Nephron (organoid): ENCODE results near the gene KIF11.
"Not testable (repeated sequence)": the region's sequence is repeated elsewhere in the genome, so short reads cannot be mapped to it uniquely, and the experiment has no call there.

Source experiments
- H3K27ac Mint-ChIP-seq, 3 experiments: 2 replicates each; pipeline ENCODE4 v1.8.0; 2020; ENCODE audit warnings: mixed read lengths in 3 of 3, mild to moderate bottlenecking in 2 of 3, moderate library complexity in 1 of 3
- H3K27me3 Mint-ChIP-seq: 2 replicates; pipeline ENCODE4 v1.8.0; 2021; ENCODE audit warnings: low read depth, mild to moderate bottlenecking, moderate library complexity, mixed read lengths
- H3K36me3 Mint-ChIP-seq: 2 replicates; pipeline ENCODE4 v1.8.0; 2020; ENCODE audit warnings: low read depth, mixed read lengths
- H3K4me1 Mint-ChIP-seq: 2 replicates; pipeline ENCODE4 v1.8.0; 2020; ENCODE audit warnings: mixed read lengths
- H3K4me3 Mint-ChIP-seq, 3 experiments: 2 replicates each; pipeline ENCODE4 v1.8.0; 2020; ENCODE audit warnings: mild to moderate bottlenecking in 3 of 3, mixed read lengths in 3 of 3, moderate library complexity in 2 of 3
- H3K9me3 Mint-ChIP-seq: 2 replicates; pipeline ENCODE4 v1.8.0; 2020; ENCODE audit warnings: mixed read lengths
- TF ChIP-seq, protein P1 (sequence below), 3 experiments: fragments of 200-600 bp; sonication (generic); IDR thresholded peaks; one replicate each; pipeline ENCODE4 v1.5.0; 2021; ENCODE audit warnings: antibody characterized with exemption in 3 of 3; ENCODE audit not compliant: unreplicated experiment in 3 of 3

KIF11 gene

GRCh38 chr10:92553959-92554358 lies 39.0 kb upstream of the KIF11 start:
- Mint-ChIP-seq H3K36me3 (peaks cover 74% of the 10 kb centered on the region), H3K9me3 (peaks cover 30% of the 10 kb centered on the region), H3K27me3 (no peaks in the 10 kb centered on the region), H3K4me1 (no peaks in the 10 kb centered on the region), H3K27ac (no peak overlapping the region), H3K4me3 (no peak overlapping the region)
- TF ChIP-seq, protein P1, sequence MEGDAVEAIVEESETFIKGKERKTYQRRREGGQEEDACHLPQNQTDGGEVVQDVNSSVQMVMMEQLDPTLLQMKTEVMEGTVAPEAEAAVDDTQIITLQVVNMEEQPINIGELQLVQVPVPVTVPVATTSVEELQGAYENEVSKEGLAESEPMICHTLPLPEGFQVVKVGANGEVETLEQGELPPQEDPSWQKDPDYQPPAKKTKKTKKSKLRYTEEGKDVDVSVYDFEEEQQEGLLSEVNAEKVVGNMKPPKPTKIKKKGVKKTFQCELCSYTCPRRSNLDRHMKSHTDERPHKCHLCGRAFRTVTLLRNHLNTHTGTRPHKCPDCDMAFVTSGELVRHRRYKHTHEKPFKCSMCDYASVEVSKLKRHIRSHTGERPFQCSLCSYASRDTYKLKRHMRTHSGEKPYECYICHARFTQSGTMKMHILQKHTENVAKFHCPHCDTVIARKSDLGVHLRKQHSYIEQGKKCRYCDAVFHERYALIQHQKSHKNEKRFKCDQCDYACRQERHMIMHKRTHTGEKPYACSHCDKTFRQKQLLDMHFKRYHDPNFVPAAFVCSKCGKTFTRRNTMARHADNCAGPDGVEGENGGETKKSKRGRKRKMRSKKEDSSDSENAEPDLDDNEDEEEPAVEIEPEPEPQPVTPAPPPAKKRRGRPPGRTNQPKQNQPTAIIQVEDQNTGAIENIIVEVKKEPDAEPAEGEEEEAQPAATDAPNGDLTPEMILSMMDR (IDR thresholded peaks at IDR 0.05; ENCODE audit: unreplicated experiment in 3 of 3): no peak

GRCh38 chr10:92559046-92559445 lies 33.9 kb upstream of the KIF11 start:
- peaks cover 75% of the 10 kb centered on the region for H3K36me3 Mint-ChIP-seq
- H3K9me3 Mint-ChIP-seq: peaks cover 34% of the 10 kb centered on the region
- no peaks in the 10 kb centered on the region for H3K4me1 Mint-ChIP-seq
- no peak overlapping the region for H3K4me3 Mint-ChIP-seq
- TF ChIP-seq, protein P1 (IDR thresholded peaks at IDR 0.05; ENCODE audit: unreplicated experiment in 3 of 3): no peak
- H3K27me3 Mint-ChIP-seq: no peaks in the 10 kb centered on the region
- no peak overlapping the region for H3K27ac Mint-ChIP-seq

DNA sequence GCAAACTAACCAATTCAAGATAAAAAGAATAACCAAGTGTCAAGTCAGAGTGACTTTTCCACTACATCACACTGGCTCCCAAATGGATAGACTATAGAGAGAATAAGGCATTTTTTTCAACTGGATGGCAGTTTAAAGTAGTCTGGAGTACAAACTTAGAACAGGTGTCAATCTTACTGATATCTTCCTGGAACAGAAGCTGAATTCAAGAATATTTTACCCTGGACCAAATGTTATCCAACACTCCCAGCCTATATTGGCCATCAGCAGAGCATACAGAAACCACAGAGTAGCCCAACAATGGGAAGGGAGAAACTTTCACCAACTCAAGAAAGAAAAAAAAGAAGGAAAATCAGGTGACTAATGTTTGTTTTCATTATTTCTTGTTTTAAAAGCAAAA lies 30.5 kb upstream of the KIF11 start:
- Mint-ChIP-seq H3K9me3 (peaks cover 19% of the 10 kb centered on the region), H3K4me1 (no peaks in the 10 kb centered on the region), H3K36me3 (peaks cover 64% of the 10 kb centered on the region), H3K4me3 (no peak overlapping the region), H3K27ac (no peak overlapping the region), H3K27me3 (no peaks in the 10 kb centered on the region)
- TF ChIP-seq, protein P1 (IDR thresholded peaks at IDR 0.05; ENCODE audit: unreplicated experiment in 3 of 3): no peak

DNA sequence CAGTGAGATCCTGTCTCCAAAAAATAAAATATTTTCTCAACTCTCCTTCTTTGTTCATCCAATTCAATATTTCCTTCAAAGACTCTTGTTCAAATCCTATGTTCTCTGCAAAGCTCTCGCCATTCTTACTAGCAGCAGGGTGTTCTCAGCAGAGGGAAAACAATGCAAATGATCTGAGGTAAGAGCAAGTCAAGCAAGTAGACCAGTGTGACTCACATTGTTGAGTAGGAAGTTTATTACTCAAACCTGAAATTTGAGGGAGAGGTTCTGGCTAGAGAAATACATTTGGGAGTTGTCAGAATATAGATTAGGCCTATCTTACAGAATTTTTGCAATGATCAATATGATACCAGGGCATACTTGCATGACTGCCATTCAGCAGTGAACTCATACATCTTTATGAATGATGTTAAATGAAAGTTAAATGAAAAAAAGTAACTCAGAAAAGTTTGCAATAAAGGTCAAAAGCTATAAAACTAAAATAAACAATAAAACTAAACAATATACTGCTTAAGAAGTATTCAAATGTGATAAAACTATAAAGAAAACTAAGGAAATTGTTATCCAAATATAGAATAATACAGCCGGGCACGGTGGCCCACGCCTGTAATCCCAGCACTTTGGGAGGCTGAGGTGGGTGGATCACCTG lies 24.9 kb upstream of the KIF11 start:
- Mint-ChIP-seq H3K27me3 (no peaks in the 10 kb centered on the region), H3K27ac (no peak overlapping the region), H3K36me3 (peaks cover 27% of the 10 kb centered on the region), H3K9me3 (no peaks in the 10 kb centered on the region), H3K4me1 (peaks cover 15% of the 10 kb centered on the region), H3K4me3 (no peak overlapping the region)
- TF ChIP-seq, protein P1 (IDR thresholded peaks at IDR 0.05; ENCODE audit: unreplicated experiment in 3 of 3): no peak

GRCh38 chr10:92569071-92569470 lies 23.9 kb upstream of the KIF11 start:
- H3K9me3 Mint-ChIP-seq: no peaks in the 10 kb centered on the region
- no peaks in the 10 kb centered on the region for H3K27me3 Mint-ChIP-seq
- peaks cover 24% of the 10 kb centered on the region for H3K36me3 Mint-ChIP-seq
- peaks cover 15% of the 10 kb centered on the region for H3K4me1 Mint-ChIP-seq
- TF ChIP-seq, protein P1 (IDR thresholded peaks at IDR 0.05; ENCODE audit: unreplicated experiment in 3 of 3): no peak
- no peak overlapping the region for H3K27ac Mint-ChIP-seq
- no peak overlapping the region for H3K4me3 Mint-ChIP-seq

DNA sequence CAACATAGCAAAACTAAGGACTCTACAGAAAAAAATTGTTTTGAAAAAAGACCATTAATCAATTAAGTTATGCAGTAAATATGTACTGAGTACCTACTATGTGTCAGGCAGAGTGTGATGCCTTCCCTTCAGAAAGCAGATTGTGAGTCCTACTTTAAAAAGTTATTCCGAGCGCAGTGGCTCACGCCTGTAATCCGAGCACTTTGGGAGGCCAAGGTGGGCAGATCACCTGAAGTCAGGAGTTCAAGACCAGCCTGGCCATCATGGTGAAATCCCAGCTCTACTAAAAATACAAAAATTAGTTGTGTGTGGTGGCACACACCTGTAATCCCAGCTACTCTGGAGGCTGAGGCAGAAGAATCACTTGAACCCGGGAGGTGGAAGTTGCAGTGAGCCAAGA lies 23.3 kb upstream of the KIF11 start:
- H3K4me1 Mint-ChIP-seq: peaks cover 19% of the 10 kb centered on the region
- H3K9me3 Mint-ChIP-seq, H3K27me3 Mint-ChIP-seq, H3K4me3 Mint-ChIP-seq, H3K27ac Mint-ChIP-seq: not testable (repeated sequence)
- peaks cover 22% of the 10 kb centered on the region for H3K36me3 Mint-ChIP-seq
